Measurements from ENCODE around the gene HRH2. TPM values are rescaled to one million over a fixed set of nuclear protein-coding genes. Genes with fewer than 3 reads are reported as not detected.

The HRH2 gene, protein sequence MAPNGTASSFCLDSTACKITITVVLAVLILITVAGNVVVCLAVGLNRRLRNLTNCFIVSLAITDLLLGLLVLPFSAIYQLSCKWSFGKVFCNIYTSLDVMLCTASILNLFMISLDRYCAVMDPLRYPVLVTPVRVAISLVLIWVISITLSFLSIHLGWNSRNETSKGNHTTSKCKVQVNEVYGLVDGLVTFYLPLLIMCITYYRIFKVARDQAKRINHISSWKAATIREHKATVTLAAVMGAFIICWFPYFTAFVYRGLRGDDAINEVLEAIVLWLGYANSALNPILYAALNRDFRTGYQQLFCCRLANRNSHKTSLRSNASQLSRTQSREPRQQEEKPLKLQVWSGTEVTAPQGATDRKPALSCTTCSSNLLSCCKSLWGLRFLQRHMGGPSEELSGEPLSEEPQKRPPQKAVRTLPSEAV
- not detected in 2 replicates for total RNA-seq

DNA sequence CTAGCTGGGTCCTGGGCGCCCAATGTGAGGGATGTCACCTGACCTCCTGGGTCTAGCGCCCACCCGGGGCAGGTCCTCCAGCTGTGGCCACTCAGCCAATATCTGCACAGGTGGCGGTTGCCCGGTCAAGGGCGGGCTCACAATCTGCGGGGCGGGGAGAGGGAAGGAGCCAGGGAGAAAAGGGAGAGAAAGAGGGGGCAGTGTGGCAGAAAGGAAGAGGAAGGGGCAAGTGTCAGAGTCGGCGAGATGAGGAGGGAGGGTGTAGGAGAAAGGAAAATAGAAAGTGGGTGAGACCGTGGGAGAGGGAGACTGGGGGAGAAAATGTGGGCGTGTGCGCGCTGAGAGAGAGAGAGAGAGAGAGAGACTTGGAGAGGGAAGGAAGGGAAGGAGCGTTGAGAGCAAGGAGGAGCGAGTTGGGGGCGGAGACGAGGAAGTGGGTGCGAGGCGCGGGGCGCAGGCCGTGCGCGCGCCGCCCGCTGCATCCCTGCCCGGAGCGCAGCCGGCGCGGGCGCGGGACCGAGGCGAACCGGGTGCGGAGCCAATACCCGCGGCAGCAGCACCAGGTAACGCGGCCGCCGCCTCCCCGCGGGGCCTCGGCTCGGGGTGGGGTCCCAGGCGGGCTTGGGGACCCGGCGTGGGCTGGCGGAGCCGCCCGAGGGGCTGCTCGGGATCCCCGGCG lies at the start of gene HRH2:
Gene HRH2 (plus strand): TSS at position 479 of the 679 bp plus-strand sequence. CDS start 25,163 bp downstream, outside the sequence.

Other genes with a start within 250 kb of the HRH2 start
- under 0.01 and 0.14 TPM in 2 replicates for gene DRD1, start 213.9 kb upstream of the HRH2 start, total RNA-seq
- 74.4 and 95.9 TPM in 2 replicates for gene SFXN1, start 179.5 kb upstream of the HRH2 start, total RNA-seq
- not detected in 2 replicates for gene CPLX2, start 213.5 kb downstream of the HRH2 start, total RNA-seq